Psoas muscle (tissue), 8 donors: Measurements from ENCODE around the gene ENPP3. TPM values are rescaled to one million over a fixed set of nuclear protein-coding genes. Genes with fewer than 3 reads are reported as not detected.

Experiments
- ATAC-seq, 4 donors: fragments of 200-7000 bp; cut with Tn5 transposase; one replicate each; pipeline ENCODE4 v1.9.1; 2020; ENCODE audit warnings: moderate library complexity in 3 of 4, mild to moderate bottlenecking in 2 of 4
- DNase-seq, 2 donors: peaks; one replicate each; pipeline ENCODE4 v3.0.0-alpha.2; 2020
- H3K27ac ChIP-seq: fragments of 200-600 bp; one replicate; pipeline ENCODE4 v1.8.0; 2022
- H3K27me3 ChIP-seq, 3 donors: fragments of 200-600 bp in 1 of 3; one replicate each; pipeline versions ENCODE4 v1.6.1 to v1.8.0; 2013 to 2022; ENCODE audit warnings: low read length in 2 of 3, mild to moderate bottlenecking in 2 of 3, moderate library complexity in 1 of 3; ENCODE audit not compliant: insufficient read depth in 3 of 3
- H3K36me3 ChIP-seq, 2 donors: fragments of 200-600 bp in 1 of 2; one replicate each; pipeline versions ENCODE4 v1.6.1 to v1.8.0; 2013 to 2022; ENCODE audit warnings: low read depth in 1 of 2, mild to moderate bottlenecking in 1 of 2, moderate library complexity in 1 of 2; ENCODE audit not compliant: insufficient read depth in 1 of 2
- H3K4me1 ChIP-seq: fragments of 200-600 bp; one replicate; pipeline ENCODE4 v1.8.0; 2022
- H3K4me3 ChIP-seq: fragments of 200-600 bp; one replicate; pipeline ENCODE4 v1.8.0; 2022; ENCODE audit warnings: mild to moderate bottlenecking
- H3K9me3 ChIP-seq: fragments of 200-600 bp; one replicate; pipeline ENCODE4 v1.8.0; 2022
- CTCF ChIP-seq: fragments of 200-600 bp; IDR thresholded peaks from one replicate; pipeline ENCODE4 v1.8.0; 2022; ENCODE audit warnings: antibody characterized with exemption
- WGBS, 3 donors: extraction: QIAGEN DNeasy Blood & Tissue Kit; methylation state at CpG; one replicate each; pipeline versions ENCODE4 v1.1.6 to v1.1.7; 2013; 5-methylcytosine and 5-hydroxymethylcytosine counted together
- intact Hi-C, 2 donors: fragments of 100-400 bp; cut with DNase I; formaldehyde crosslinking; loops; one replicate each; pipeline versions ENCODE4 v1.11.0 to v1.14.2; 2022
- polyA plus RNA-seq, 3 donors: library from polyadenylated mRNA; stranded (reverse); fragments of 200-250 nt; gene quantifications; one replicate each; pipeline ENCODE4 v1.2.3, GENCODE V29; 2013
- total RNA-seq, 4 donors: library from RNA; stranded (reverse); fragmentation: NEBNext Ultra II Directional in 2 of 4; extraction: Animal tissue kit (Norgen Biotek cat#: 25700) in 2 of 4; gene quantifications; one replicate each; pipeline versions ENCODE4 v1.2.1 to v1.2.4, GENCODE V29; 2021 to 2023
- donor health status: healthy with polysubstance abuse.
- donor health status: DM: no; HTN: no; CAD: no; lungs with moderate emphysema.
- donor health status: Bipolar disorder and iron deficiency.
- donor health status: healthy.
- donor health status: DM: yes; HTN: yes; CAD: no.
- donor health status: DM: no; HTN: no; CAD: no.
- donor health status: DM: no; HTN: no; CAD: no.
- donor health status: DM: yes; HTN: yes; CAD: no.

Gene ENPP3
- total and polyA plus RNA-seq, 7 donors, result 0.04 to 0.34 (median 0.13) TPM; not detected in 1

GRCh38 chr6:131644921-131645320 lies 7.8 kb downstream of the ENPP3 start:
- Histone ChIP-seq H3K4me3 (no peak overlapping the region), H3K4me1 (no peaks in the 10 kb centered on the region), H3K36me3 (no peaks in the 10 kb centered on the region), H3K27ac (no peak overlapping the region), H3K27me3 (no peaks in the 10 kb centered on the region), H3K9me3 (no peaks in the 10 kb centered on the region)
- DNase-seq (no peak), ATAC-seq (no peak)
- 77 to 79% (median 77%) methylated on average over 1 of the region's 1 CpG for WGBS, 3 donors
- intact Hi-C loops, result no loop called here
- TF ChIP-seq CTCF, result no peak

DNA sequence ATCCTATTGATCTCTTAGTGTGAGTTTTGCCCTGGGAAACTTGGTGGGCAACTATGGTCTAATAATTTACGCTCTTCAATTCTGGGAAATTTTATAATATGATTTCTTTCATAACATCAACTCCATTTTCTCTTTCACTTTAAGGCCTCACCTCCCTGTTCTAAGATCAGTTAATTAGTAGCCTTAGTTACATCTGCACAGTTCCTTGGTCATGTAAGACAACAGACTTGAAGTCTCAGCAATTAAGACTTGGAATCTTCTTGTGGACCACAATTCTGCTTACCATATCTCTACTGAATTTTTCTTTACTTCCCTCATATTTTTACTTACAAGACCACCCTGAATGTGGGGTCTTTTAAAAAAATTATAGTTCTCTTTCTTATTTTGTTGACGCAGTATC lies 8.7 kb downstream of the ENPP3 start:
- intact Hi-C loops, result no loop called here
- DNase-seq (no peak), ATAC-seq (no peak)
- TF ChIP-seq CTCF, result no peak
- WGBS, 3 donors, result 92 to 100% (median 93%) methylated on average over 2 of the region's 2 CpGs
- Histone ChIP-seq H3K27ac (no peak overlapping the region), H3K27me3 (no peaks in the 10 kb centered on the region), H3K9me3 (no peaks in the 10 kb centered on the region), H3K36me3 (no peaks in the 10 kb centered on the region), H3K4me1 (no peaks in the 10 kb centered on the region), H3K4me3 (no peak overlapping the region)

DNA sequence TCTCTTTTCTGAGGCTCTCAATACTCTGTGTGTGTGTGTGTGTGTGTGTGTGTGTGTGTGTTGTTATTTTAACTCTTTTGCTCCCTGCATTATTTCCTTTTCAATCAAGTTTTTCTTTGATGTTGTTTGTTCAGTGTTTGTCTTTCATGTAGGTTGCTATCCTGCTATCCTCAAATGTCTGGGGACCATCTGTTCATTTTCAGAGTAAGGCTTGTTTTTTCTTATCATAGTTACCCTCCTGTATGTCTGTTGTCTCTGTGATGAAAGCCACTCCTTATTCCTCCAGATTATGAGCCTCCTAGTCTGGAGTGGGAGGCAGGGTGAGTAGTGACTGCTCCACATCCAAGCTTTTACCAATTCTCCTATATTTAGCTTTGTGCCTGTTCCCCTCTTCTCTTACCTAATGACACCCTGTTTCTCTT lies 9.2 kb downstream of the ENPP3 start:
- Histone ChIP-seq H3K27me3 (no peaks in the 10 kb centered on the region), H3K4me3 (no peak overlapping the region), H3K36me3 (no peaks in the 10 kb centered on the region), H3K9me3 (no peaks in the 10 kb centered on the region), H3K4me1 (no peaks in the 10 kb centered on the region), H3K27ac (no peak overlapping the region)
- no peak for TF ChIP-seq CTCF
- DNase-seq (no peak), ATAC-seq (no peak)
- intact Hi-C loops, result no loop called here

DNA sequence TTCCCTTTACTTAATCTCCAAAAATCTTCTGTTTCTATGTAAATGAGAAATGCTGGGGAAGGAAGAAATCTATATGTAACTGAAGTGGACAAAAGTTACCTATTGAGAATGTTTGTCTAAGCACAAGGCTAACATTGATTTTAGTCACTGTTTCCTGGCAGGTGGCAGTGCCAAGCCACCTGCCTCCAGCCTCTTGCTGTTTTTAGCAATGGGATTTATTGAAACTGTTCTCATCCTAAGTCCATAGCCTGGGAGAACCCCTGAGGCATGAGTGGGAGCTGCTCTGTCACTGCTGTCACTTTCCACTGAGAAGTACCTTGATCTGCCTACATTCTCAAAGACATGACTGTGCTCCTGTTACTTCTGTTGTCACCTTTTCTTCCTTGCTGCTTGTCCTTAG lies 14.7 kb downstream of the ENPP3 start:
- ATAC-seq, result no peak
- H3K36me3 ChIP-seq, result no peaks in the 10 kb centered on the region
- intact Hi-C loops, result no loop called here

More for the DNA sequence above, 14.7 kb downstream of the ENPP3 start:
- no peak overlapping the region for H3K27ac ChIP-seq
- H3K4me1 ChIP-seq, result no peaks in the 10 kb centered on the region
- no peak for TF ChIP-seq CTCF
- no peak overlapping the region for H3K4me3 ChIP-seq
- H3K9me3 ChIP-seq, result no peaks in the 10 kb centered on the region
- H3K27me3 ChIP-seq, result no peaks in the 10 kb centered on the region
- no peak for DNase-seq
